GM08714 (cell line): ENCODE results near the gene KCNJ16.

ENCODE experiments used
- H3K4me3 ChIP-seq: fragments of 200-500 bp; sonication (Bioruptor generic); 2 replicates; pipeline ENCODE4 v1.5.1; 2014; ENCODE audit warnings: mild to moderate bottlenecking, low read length, inconsistent platforms
- ZNF274 ChIP-seq: IDR thresholded peaks from 2 replicates; pipeline ENCODE4 v1.6.1; 2012; ENCODE audit warnings: mild to moderate bottlenecking, low read depth, low read length

The KCNJ16 gene

DNA sequence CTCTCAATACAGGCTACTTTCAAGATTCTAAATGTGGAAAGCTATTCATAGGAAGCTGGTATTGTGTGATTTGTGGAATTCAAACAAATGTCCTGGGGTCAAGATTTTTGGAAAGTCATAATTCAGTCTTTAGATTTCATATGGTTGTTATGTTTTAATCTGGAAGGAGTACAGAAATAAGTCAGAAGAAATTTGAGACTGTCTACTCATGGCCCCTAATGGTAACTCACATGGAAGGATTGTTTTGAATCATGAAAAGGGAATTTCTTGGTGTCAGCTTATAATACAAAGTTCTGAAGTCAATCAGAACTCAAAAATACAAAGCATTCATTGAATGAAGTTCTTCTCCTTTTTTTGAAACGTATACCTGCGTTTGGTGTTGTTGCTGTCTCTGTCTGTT lies 97.4 kb downstream of the KCNJ16 start:
- H3K4me3 ChIP-seq, result no peak overlapping the region
- TF ChIP-seq ZNF274, result no peak

DNA sequence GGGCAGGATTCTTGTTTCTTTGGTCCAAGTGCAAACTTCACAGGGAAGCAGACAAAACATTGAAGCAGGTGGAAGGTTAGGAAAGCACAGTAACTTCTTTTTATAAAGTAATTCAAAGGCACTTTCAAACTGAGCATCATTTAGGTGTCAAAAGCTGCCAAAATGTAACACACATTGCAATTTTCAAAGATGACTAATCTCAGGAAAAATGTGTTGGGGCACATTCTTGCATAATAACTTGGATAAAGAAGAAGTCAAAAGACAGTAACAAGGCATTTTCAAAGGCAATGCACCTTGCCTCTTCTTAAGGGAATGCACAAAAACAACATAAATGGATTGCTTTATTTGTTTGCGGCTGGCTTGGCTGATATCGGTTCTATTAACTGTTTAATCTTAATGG lies 97.9 kb downstream of the KCNJ16 start:
- TF ChIP-seq ZNF274, result no peak
- H3K4me3 ChIP-seq, result no peak overlapping the region

DNA sequence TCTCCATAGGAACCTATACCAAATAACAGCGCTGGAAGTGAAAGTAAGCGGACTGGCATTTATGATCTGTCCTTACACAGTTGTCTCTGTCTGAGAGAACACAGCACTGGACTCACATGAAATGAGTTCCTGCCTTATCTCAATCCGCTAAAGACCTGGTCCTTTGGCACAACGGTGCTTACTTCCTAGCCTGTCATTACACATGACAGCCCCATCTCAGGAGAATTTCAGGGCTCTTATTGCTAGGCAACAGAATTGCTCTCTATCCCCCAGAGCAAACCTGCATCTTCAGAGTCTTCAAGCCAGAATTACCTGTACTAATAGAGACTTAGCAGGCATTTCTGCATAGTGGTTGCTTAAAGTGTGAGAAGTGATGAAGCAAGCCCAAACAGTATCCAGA lies 98.7 kb downstream of the KCNJ16 start:
- TF ChIP-seq ZNF274, result no peak

DNA sequence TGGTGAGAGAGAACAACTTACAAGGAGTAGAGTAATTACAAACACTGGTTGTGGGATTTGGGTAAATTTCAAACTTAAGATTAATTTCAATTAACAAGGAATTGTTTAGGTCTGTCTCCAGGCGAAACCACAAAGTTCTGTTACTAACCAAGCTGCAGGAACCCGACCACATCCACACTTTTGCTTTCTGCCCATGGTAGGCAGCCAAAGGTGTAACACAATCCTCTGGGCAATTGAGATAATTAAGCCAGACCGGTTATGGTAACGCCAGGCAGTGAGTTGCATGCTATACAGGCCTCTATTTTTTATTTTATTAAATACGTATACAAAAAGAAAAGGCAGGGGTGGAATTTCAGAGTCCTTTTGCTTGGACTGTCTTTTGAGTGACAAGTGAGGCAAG lies 106.4 kb downstream of the KCNJ16 start:
- no peak for TF ChIP-seq ZNF274
- H3K4me3 ChIP-seq, result no peak overlapping the region

More for the DNA sequence above, 98.7 kb downstream of the KCNJ16 start:
- no peak overlapping the region for H3K4me3 ChIP-seq

GRCh38 chr17:70181866-70182265 lies 106.8 kb downstream of the KCNJ16 start:
- no peak overlapping the region for H3K4me3 ChIP-seq
- no peak for TF ChIP-seq ZNF274

DNA sequence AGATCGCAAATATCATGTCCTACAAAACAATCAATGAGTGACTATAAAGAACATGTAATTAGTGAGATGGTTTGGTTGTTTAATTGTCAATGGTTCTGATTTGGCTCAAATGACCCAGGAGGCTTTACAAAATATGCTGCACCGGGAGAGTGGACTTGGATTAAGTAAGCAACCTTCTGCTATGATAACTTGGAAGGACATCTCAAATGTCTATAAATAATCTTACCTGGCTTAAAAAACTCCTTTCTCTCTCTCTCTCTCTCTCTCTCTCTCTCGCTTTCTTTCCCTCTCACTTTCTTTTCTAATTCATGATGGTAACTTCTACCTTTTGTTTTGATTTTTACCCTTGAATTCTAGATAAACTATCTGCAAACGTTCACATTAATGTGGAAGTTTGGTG lies 108.5 kb downstream of the KCNJ16 start:
- no peak overlapping the region for H3K4me3 ChIP-seq
- TF ChIP-seq ZNF274, result no peak

DNA sequence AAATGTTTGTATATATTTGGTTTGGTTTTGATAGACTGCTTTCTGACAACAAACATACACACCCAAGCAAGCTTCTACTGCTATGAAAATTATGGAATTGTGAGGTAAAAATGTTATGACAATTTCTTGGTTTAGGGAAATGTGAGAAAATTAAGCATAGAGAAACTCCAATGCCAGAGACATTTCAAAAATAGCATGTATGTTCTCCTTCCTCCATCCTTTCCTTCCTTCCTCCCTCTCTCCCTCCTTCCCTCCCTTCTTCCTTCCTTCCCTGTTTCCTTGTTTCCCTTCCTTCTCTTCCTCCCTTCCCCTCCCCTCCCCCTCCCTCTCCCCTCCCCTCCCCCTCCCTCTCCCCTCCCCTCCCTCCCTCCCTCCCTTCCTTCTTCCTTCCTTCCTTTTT lies 109.2 kb downstream of the KCNJ16 start:
- no peak overlapping the region for H3K4me3 ChIP-seq

DNA sequence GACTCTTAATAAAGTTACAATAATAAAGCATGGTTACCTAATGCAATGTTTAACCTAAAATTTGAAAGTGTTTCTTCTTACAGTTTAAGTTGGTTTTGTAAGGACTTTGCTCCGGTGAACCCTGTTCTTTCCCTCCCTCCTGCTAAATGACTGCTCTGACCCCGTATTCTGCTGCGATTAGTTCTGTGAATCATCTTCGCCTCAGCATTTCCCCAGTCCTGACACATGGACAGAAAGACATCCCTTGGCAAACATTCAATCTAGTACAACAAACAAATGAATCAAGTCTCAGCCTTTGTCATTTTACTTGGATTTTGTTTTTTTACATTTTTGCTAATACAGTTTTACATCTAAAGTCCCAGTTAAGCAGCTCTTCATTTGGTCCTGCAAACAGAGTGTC lies 109.7 kb downstream of the KCNJ16 start:
- no peak overlapping the region for H3K4me3 ChIP-seq
- TF ChIP-seq ZNF274, result no peak

More for the DNA sequence above, 109.2 kb downstream of the KCNJ16 start:
- TF ChIP-seq ZNF274, result no peak
